ENCODE measurements around the gene AKAP13.

AKAP13 gene

DNA sequence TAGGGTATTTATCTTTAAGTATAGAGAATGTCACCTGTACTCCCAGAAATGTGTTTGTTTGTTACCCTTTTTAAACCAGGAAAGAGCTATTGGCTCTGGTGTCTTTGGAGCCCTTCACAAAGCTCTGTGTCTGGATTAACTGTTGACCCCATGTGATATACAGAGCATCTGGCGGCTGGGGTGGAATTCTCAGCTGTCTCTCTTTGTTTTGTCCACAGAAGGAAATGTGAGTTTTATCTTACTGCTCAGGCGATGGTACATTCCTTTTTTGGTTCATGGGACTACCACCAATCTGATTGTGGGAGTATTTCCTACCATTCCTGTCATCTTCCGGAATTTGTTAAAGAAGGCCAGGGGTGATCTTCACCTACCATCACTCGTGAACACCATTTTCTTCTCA is 120.3 kb downstream of the AKAP13 start:
- TF ChIP-seq, protein P1, sequence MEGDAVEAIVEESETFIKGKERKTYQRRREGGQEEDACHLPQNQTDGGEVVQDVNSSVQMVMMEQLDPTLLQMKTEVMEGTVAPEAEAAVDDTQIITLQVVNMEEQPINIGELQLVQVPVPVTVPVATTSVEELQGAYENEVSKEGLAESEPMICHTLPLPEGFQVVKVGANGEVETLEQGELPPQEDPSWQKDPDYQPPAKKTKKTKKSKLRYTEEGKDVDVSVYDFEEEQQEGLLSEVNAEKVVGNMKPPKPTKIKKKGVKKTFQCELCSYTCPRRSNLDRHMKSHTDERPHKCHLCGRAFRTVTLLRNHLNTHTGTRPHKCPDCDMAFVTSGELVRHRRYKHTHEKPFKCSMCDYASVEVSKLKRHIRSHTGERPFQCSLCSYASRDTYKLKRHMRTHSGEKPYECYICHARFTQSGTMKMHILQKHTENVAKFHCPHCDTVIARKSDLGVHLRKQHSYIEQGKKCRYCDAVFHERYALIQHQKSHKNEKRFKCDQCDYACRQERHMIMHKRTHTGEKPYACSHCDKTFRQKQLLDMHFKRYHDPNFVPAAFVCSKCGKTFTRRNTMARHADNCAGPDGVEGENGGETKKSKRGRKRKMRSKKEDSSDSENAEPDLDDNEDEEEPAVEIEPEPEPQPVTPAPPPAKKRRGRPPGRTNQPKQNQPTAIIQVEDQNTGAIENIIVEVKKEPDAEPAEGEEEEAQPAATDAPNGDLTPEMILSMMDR (conservative IDR thresholded peaks at IDR 0.05): no peak
- TF ChIP-seq ZFX (IDR thresholded peaks at IDR 0.05): no peak
- H3K27ac ChIP-seq: peak overlapping the region; percentile 48; the same call in 1 of the 2 replicates

DNA sequence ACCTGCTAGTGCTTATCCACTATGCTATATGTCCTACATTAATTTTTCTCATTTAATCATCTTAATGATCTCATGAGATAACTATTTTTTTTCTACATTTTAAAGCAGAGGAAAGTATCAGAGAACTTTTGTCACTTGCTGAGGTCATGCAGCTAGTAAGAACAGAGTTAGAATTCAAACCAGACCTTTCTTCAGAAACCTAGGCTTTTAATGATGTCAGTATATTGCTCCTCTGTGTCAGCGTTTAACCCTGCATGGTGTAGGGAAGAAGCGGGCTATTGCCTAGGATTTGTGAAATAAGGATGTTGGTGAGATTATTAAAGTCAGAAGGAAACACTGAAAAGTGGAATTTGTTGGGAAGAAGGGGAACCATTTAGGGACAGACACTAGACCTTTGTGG is 121.2 kb downstream of the AKAP13 start:
- no peak for TF ChIP-seq ZFX (IDR thresholded peaks at IDR 0.05)
- TF ChIP-seq, protein P1 (conservative IDR thresholded peaks at IDR 0.05): no peak
- H3K27ac ChIP-seq: no peak overlapping the region

DNA sequence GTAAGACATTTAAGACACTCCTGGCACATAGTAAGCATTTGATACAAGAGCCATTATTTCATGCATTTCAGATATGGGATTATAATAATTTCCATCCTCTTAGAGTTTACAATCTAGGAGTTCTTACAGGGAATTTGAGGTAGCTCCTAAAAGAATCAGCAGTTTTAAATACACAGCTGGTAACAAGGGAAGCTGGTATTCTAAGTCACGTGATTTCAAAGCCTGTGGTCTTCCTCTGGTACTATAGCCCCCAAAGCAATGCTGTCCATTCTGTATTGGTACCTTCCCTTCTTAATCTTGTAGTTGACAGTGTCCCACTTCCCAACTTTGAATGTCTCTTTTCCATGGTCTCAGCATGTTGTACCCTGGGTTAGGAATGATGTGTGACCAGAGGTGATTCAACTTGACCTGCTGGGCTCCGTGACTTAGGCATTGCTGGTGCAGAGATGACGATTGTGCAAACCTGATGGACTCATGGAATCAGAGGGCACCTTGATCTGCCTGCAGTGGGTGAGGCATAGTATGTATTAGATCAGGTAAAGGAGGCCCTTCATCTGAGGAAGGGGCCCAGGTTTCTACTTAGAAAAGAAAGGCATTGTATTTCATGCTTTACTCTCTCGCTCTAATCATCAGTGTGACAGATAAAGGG is 122.9 kb downstream of the AKAP13 start:
- H3K27ac ChIP-seq: no peak overlapping the region; the same call in 1 of the 2 replicates
- no peak for TF ChIP-seq ZFX (IDR thresholded peaks at IDR 0.05)
- TF ChIP-seq, protein P1 (conservative IDR thresholded peaks at IDR 0.05): no peak

DNA sequence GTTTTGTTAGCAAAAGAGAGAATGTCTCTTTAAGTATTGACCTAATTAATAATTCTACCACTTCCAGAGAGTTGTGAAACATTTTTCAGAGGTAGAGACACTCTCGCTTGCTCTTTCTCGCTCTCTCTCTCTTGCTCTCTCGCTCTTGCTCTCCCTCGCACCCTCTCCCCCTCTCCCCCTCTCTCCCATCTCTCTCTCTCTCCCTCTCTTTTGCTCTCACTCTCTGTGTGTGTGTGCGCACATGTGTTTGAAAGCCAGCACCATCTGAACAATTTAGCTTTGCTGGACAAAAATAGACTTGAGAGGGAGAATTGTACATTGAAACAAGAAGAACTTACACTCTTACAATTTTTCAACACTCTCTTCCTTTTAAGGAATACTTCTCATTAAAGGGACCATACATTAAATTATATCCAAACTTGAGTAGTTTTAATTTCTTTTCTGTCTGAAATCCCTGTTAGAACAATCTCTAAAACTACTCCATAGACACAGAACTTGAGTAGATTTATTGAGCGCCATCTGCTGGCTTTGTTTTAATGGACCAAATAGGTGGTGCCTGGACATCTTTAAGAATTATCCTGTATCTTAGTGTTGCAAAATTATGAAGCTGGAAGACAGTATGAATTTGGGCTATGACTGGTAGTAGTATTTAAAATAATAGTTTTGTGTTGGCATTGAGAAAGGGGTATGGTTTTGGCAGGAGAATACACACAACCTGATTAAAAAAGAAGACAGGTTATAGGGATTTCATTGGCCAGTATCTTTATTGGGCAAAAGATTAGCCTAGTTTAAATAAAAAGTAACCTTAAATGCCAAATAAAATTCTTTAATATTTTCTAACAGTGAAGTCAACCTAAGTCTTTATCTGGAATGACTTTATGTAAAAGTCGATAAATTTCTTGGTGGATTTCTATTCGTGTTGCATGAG is 124.6 kb downstream of the AKAP13 start:
- TF ChIP-seq, protein P1 (conservative IDR thresholded peaks at IDR 0.05): peak; percentile 87
- TF ChIP-seq ZFX (IDR thresholded peaks at IDR 0.05): no peak
- no peak overlapping the region for H3K27ac ChIP-seq

DNA sequence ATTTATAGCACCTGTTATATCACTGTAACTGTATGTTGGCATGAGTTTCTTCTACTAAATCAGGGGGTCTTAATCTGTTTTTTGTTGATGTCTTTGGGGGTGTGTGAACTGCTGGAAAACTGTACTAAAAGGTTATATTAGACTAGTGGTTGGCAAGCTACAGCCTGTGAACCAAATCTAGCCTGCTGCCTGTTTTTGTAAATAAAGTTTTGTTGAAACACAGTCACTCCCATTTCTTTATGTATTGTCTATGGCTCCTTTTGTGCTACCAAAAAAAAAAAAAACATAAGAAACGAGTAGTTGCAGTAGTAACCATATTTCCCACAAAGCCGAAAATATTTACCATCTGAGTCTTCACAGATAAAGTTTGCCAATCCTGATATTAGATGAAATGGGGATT is 126.7 kb downstream of the AKAP13 start:
- no peak overlapping the region for H3K27ac ChIP-seq
- TF ChIP-seq ZFX (IDR thresholded peaks at IDR 0.05): no peak
- TF ChIP-seq, protein P1 (conservative IDR thresholded peaks at IDR 0.05): no peak

DNA sequence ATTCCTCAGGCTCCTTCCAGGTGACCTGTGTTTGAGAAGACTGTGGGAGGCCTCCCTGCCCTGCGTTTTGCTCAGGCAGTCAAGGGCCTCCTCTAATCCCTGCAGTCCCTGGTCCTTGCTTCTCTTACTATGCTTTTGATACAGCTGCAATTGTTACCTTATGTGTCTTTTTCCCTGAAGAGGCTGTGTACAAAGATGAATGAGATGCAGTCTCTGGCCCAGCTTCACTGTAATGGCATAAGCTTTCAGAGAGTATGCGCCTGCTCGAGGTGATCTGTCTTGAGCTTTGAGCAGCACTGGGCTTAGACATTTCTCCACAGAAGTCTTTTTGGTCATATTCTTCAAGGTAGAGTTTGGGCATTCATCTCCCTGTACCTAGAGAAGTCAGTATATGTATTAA is 129.6 kb downstream of the AKAP13 start:
- TF ChIP-seq, protein P1 (conservative IDR thresholded peaks at IDR 0.05): no peak
- no peak for TF ChIP-seq ZFX (IDR thresholded peaks at IDR 0.05)

DNA sequence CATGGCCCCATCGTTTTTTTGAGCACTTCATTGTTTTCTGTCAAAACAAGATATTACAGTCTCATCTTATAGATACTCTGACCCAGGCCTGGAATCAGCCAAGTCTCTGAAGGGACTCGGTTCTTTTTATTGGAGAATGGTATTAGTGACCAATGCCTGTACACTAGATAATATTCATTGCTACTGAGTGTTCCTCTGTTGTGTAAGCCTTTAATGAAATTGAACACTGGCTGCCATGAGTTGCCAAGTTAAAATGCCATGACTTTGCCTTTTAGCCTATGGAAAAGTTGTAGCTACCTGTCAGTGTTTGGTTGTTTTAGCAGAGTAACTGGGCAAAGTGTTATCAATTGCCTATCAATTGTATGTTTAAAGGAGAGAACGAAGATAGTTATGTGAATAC is 134.0 kb downstream of the AKAP13 start:
- no peak overlapping the region for H3K27ac ChIP-seq
- TF ChIP-seq ZFX (IDR thresholded peaks at IDR 0.05): no peak
- TF ChIP-seq, protein P1 (conservative IDR thresholded peaks at IDR 0.05): no peak

More for the DNA sequence above, 129.6 kb downstream of the AKAP13 start:
- no peak overlapping the region for H3K27ac ChIP-seq

All from C4-2B (cell line).